GM10266 (cell line): ENCODE results near the gene NAV2.

Experiments used
- DNase-seq: peaks from one replicate; pipeline ENCODE4 v3.0.0; 2012; ENCODE audit errors: extremely low spot score
- TF ChIP-seq, protein P1 (sequence below): IDR thresholded peaks from 2 replicates; pipeline ENCODE4 v1.5.1; 2012; ENCODE audit warnings: mild to moderate bottlenecking, low read depth; ENCODE audit not compliant: control insufficient read depth, insufficient read depth; ENCODE audit errors: missing control alignments

The NAV2 gene

DNA sequence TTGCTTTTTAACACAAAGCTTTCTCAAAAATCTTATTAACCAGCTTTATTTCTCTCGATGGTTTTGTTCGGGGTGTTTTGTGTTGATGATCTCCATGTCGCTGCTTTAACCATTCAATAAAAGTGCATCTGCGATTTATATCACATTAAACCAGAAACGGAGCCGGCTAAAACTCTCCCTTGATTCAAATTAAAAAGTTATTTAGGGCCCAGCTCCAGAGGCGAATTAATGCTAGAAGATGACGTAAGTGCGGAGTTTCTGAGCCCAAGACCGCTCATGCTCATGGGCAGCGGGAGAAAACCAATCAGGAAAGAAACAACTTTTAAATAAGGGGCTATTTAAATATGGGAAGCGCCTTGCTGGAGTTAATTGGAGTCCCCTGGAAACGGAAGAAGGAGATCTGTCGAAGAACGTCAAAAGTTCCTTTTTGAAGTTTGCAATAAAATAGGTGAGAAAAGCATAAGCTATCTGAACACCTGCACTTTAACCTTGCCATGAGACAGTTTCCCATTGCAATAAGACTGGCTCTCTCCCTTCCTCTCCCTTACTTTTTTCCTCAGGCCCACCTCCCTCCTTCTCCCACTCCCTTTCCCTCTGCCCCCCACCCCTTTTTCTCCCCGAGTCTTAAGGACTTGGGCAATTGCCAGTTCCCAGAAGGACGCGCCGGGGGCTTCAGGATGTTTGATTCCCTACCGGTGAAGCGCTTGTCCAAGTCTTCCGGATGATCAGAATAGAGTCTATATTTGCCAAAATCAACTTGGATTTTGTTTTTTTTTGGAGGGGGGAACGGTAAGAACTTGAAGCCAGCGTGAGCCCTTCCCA is 449.5 kb downstream of the NAV2 start:
- no peak for DNase-seq
- TF ChIP-seq, protein P1, sequence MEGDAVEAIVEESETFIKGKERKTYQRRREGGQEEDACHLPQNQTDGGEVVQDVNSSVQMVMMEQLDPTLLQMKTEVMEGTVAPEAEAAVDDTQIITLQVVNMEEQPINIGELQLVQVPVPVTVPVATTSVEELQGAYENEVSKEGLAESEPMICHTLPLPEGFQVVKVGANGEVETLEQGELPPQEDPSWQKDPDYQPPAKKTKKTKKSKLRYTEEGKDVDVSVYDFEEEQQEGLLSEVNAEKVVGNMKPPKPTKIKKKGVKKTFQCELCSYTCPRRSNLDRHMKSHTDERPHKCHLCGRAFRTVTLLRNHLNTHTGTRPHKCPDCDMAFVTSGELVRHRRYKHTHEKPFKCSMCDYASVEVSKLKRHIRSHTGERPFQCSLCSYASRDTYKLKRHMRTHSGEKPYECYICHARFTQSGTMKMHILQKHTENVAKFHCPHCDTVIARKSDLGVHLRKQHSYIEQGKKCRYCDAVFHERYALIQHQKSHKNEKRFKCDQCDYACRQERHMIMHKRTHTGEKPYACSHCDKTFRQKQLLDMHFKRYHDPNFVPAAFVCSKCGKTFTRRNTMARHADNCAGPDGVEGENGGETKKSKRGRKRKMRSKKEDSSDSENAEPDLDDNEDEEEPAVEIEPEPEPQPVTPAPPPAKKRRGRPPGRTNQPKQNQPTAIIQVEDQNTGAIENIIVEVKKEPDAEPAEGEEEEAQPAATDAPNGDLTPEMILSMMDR = no peak

DNA sequence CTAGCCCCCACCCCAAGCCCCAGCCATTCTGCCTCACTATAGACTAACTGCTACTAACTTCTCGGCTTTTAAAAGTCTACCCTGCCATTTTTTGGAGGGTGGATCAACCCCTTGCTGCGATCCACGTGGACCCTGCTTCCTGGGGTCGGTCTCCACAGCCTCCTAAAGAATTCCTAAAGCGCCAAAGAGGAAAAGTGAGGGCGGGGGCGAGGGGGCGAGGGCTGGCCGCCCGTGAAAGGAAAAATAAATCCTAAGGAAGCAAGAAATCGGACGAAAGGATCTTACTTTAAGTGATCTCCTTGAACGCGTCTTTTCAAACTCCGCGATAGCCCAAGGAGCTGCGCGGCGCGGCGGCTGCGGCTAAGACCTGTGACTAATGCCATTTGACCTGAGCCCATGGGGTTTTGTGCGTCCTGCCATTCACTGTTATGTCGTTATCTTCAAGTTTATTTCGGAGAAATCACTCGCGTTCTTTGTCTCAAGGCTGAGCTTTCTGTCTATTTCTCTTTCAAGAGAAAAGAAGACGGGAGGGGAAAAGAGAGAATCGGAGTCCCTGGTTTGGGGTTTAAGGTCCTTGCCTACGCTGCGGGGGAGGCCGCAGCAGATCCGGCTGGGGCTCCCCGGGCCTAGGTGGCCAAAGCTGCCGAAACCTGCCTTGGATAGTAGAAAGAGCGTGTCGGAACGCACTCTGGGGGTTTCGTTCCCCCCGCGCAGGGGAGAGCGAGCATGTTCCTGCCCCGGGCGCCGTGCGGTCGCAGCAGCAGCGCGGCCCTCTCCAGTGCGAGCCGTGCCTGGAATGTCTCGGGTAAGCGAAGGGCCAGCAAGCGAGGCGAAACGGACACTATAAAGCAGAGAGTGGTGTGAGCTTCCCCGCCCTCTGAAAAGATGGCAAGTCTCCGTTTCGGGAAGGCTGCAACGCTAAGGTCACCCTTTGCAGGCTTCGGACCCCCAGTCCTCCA is 450.5 kb downstream of the NAV2 start:
- DNase-seq = no peak
- TF ChIP-seq, protein P1 = no peak

DNA sequence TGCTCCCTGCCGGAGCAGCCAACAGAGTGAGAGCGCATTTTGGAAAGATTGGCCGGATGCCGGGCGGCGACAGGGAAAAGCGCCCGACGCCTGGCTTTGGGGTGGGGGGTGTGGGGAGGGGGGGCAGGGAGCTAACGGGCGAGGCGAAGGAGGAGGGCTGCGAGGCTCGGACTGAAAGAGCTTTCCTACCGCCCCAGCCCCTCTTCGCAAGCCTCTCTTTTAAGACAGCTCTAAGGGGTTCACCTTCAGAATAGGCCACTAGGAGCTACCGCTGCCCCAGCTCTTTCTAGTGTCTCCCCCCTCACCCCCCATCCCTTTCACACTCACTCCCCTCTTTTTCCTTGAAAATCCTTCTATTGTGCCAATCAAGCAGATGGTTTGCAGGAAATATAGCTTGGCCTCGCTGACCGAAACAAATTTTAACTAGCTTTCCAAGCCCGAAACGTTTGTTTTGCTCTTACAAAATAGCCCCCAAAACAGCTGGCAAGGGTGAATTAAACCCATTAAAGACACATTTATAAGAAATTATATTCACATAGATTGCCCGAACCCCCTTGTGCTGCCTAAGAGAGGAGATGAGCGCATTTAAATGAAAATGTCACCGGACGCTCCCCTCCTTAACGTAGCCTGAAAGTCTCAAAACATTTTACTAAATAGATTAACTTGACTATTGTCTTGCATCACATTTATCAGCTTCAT is 451.3 kb downstream of the NAV2 start:
- no peak for DNase-seq
- TF ChIP-seq, protein P1 = no peak
